Activated B cell treated with CpG ODN at 0.5 μM for 24 hours (primary cell): Measurements from ENCODE around the gene TMSB15B. TPM values are rescaled to one million over a fixed set of nuclear protein-coding genes. Genes with fewer than 3 reads are reported as not detected.
"Not testable (repeated sequence)": the region's sequence is repeated elsewhere in the genome, so short reads cannot be mapped to it uniquely, and the experiment has no call there.

Source experiments
- ATAC-seq: fragments of 200-7000 bp; cut with Tn5 transposase; one replicate; pipeline ENCODE4 v1.10.0; 2021; ENCODE audit warnings: low read depth, mild to moderate bottlenecking, moderate library complexity
- CTCF ChIA-PET: fragments of 350-600 bp; sonication (Branson Sonifier 250); formaldehyde crosslinking; loops from one replicate; lab custom pipeline; 2021; ENCODE audit warnings: antibody characterized with exemption; lab: Charles Lee
- POLR2A ChIA-PET: fragments of 350-600 bp; sonication (Branson Sonifier 250); formaldehyde crosslinking; loops from one replicate; lab custom pipeline; 2021; ENCODE audit warnings: antibody characterized with exemption; lab: Charles Lee
- DNase-seq: peaks from one replicate; pipeline ENCODE4 v3.0.0; 2022
- H3K27ac Mint-ChIP-seq: one replicate; pipeline ENCODE4 v1.8.0; 2020; ENCODE audit warnings: mixed read lengths
- H3K27me3 Mint-ChIP-seq: one replicate; pipeline ENCODE4 v1.8.0; 2021; ENCODE audit warnings: mixed read lengths
- H3K36me3 Mint-ChIP-seq: one replicate; pipeline ENCODE4 v1.8.0; 2021; ENCODE audit warnings: low read depth, mixed read lengths
- H3K4me1 Mint-ChIP-seq: one replicate; pipeline ENCODE4 v1.8.0; 2021; ENCODE audit warnings: mixed read lengths
- H3K4me3 Mint-ChIP-seq: one replicate; pipeline ENCODE4 v1.8.0; 2020; ENCODE audit warnings: mild to moderate bottlenecking, mixed read lengths
- H3K9me3 Mint-ChIP-seq: one replicate; pipeline ENCODE4 v1.8.0; 2020; ENCODE audit warnings: mixed read lengths
- intact Hi-C: fragments of 100-400 bp; cut with micrococcal nuclease; formaldehyde crosslinking; loops from one replicate; pipeline ENCODE4 v1.15.1; 2024
- total RNA-seq: library from RNA; stranded (reverse); gene quantifications from 2 replicates; pipeline ENCODE4 v1.2.3, GENCODE V29; 2022
- TF ChIP-seq, protein P1 (sequence below): fragments of 200-600 bp; IDR thresholded peaks from one replicate; pipeline ENCODE4 v1.8.0; 2022; ENCODE audit warnings: antibody characterized with exemption, mild to moderate bottlenecking

The TMSB15B gene
- total RNA-seq, 1 donor from 2014 or later: 9.8 TPM

GRCh38 chrX:103949506-103949905 is 12.9 kb upstream of the TMSB15B start:
- H3K27me3 Mint-ChIP-seq: no peaks in the 10 kb centered on the region
- intact Hi-C loops: no loop called here
- H3K4me1 Mint-ChIP-seq: no peaks in the 10 kb centered on the region
- TF ChIP-seq, protein P1, sequence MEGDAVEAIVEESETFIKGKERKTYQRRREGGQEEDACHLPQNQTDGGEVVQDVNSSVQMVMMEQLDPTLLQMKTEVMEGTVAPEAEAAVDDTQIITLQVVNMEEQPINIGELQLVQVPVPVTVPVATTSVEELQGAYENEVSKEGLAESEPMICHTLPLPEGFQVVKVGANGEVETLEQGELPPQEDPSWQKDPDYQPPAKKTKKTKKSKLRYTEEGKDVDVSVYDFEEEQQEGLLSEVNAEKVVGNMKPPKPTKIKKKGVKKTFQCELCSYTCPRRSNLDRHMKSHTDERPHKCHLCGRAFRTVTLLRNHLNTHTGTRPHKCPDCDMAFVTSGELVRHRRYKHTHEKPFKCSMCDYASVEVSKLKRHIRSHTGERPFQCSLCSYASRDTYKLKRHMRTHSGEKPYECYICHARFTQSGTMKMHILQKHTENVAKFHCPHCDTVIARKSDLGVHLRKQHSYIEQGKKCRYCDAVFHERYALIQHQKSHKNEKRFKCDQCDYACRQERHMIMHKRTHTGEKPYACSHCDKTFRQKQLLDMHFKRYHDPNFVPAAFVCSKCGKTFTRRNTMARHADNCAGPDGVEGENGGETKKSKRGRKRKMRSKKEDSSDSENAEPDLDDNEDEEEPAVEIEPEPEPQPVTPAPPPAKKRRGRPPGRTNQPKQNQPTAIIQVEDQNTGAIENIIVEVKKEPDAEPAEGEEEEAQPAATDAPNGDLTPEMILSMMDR: no peak
- ATAC-seq: no peak
- H3K27ac Mint-ChIP-seq: no peak overlapping the region
- no peak overlapping the region for H3K4me3 Mint-ChIP-seq
- POLR2A ChIA-PET: no interaction called here
- no peaks in the 10 kb centered on the region for H3K9me3 Mint-ChIP-seq
- CTCF ChIA-PET: no interaction called here
- H3K36me3 Mint-ChIP-seq: no peaks in the 10 kb centered on the region
- no peak for DNase-seq

DNA sequence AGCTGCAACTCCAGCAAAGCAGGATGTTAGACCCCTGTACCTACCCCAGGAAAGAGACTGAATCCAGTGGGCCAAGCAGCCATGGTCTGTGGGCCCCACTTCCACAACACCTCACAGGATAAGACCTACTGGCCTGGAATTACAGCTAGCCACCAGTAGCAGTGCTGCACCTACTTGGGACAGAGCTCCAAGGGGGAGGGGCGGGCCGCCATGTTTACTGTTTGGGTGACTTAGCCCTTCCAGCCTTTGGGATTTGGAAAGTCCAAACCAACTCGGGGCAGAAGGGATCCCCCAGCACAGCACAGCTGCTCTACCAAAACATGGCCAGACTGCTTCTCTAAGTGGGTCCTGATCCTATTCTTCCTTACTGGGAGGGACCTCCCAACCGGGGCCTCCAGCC is 9.1 kb upstream of the TMSB15B start:
- no peak overlapping the region for H3K27ac Mint-ChIP-seq

DNA sequence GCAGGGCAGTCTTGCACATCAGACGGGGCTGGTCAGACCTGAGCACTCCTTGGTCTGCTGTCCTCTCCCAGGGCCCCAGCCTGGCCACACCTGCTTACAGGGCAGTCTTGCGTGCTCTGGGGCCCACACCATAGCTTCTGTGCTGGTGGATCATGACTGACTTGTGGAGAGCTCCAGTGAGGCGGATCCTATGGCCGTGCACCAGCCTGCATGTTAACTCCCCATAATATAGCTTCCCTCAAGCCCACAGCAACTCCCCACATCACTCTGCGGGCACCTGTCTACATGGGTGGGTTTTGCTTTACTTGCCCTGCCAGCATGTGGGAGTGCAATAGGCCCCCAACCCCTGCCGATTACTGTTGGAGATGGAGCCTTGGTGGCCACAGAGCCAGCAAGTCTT is 8.2 kb upstream of the TMSB15B start:
- ATAC-seq (no peak), DNase-seq (no peak)
- no peaks in the 10 kb centered on the region for H3K36me3 Mint-ChIP-seq
- intact Hi-C loops: no loop called here
- no peak overlapping the region for H3K27ac Mint-ChIP-seq
- ChIA-PET POLR2A (no interaction called here), CTCF (no interaction called here)
- no peak overlapping the region for H3K4me3 Mint-ChIP-seq
- H3K27me3 Mint-ChIP-seq: no peaks in the 10 kb centered on the region
- no peaks in the 10 kb centered on the region for H3K9me3 Mint-ChIP-seq
- H3K4me1 Mint-ChIP-seq: no peaks in the 10 kb centered on the region
- TF ChIP-seq, protein P1: no peak

More for the DNA sequence above, 9.1 kb upstream of the TMSB15B start:
- H3K9me3 Mint-ChIP-seq: no peaks in the 10 kb centered on the region
- no peaks in the 10 kb centered on the region for H3K4me1 Mint-ChIP-seq
- no peak for ATAC-seq
- intact Hi-C loops: no loop called here
- TF ChIP-seq, protein P1: no peak
- ChIA-PET CTCF (no interaction called here), POLR2A (no interaction called here)
- H3K36me3 Mint-ChIP-seq: no peaks in the 10 kb centered on the region
- no peaks in the 10 kb centered on the region for H3K27me3 Mint-ChIP-seq
- DNase-seq: no peak
- no peak overlapping the region for H3K4me3 Mint-ChIP-seq

DNA sequence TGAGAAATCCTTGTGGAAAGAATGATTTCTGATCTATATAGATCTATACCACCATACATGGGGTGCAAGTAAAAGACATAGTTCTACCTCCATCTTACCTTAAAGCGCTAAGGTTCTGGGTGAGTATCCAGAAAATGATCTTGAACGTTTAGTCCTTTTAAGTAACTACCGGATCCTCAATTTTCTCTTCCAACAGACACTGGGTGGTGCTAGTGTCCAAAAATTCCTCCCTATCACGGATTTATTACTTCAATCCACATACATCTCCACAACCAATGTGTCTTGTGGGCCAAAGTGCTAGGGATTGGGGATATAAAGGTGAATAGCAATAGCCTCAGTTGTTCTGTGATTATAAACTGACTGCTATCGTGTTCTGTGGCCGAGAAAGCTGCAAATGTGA is 1.8 kb upstream of the TMSB15B start:
- H3K9me3 Mint-ChIP-seq, DNase-seq, H3K4me1 Mint-ChIP-seq, CTCF ChIA-PET, POLR2A ChIA-PET, H3K4me3 Mint-ChIP-seq, H3K36me3 Mint-ChIP-seq, H3K27me3 Mint-ChIP-seq, ATAC-seq, H3K27ac Mint-ChIP-seq, intact Hi-C loops: not testable (repeated sequence)

DNA sequence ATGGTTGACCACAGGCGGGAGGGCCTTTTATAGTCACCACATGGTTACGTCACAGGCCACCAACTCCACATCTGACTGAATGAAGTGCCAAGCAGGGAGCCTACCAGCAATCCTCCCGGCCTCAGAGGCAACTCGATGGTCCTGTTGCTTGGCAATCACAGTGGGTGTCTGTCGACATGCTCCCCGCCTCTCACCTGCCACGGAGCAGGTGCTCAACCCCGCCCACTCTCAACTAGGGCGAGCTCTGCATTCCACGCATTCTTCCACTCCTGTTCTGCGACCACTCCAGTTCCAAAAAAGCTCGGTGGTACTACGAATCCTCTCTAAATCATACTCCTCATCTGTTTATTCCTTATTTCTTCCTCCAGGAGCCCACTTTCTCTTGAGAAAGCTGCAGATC is 21.1 kb downstream of the TMSB15B start:
- H3K27me3 Mint-ChIP-seq, POLR2A ChIA-PET, H3K9me3 Mint-ChIP-seq, intact Hi-C loops, CTCF ChIA-PET, H3K36me3 Mint-ChIP-seq, ATAC-seq, H3K4me3 Mint-ChIP-seq, H3K4me1 Mint-ChIP-seq, H3K27ac Mint-ChIP-seq, DNase-seq: not testable (repeated sequence)

- TF ChIP-seq, protein P1: no peak
- Mint-ChIP-seq H3K36me3 (no peaks in the 10 kb centered on the region), H3K4me1 (no peaks in the 10 kb centered on the region), H3K4me3 (no peak overlapping the region), H3K27ac (no peak overlapping the region), H3K9me3 (no peaks in the 10 kb centered on the region), H3K27me3 (peaks cover 2% of the 10 kb centered on the region)
- intact Hi-C loops: no loop called here
- ChIA-PET CTCF (no interaction called here), POLR2A (no interaction called here)
- ATAC-seq: no peak
- DNase-seq: no peak
Measured at GRCh38 chrX:103999234-103999633, 36.8 kb downstream of the TMSB15B start.
